GM18507 (cell line): ENCODE data around the gene GPR84.

ENCODE experiments used
- DNase-seq: peaks from one replicate; pipeline ENCODE4 v3.0.0; 2011; ENCODE audit warnings: low read depth; ENCODE audit not compliant: insufficient read length; ENCODE audit errors: extremely low spot score
- FAIRE-seq: peaks from 2 replicates; lab custom pipeline; 2011; peaks lifted over from hg19 to GRCh38; lab: Jason Lieb, UNC

Gene GPR84

GRCh38 chr12:54393207-54393609, 28.9 kb upstream of the GPR84 start:
- FAIRE-seq (no peak), DNase-seq (no peak)

- DNase-seq (no peak), FAIRE-seq (no peak)
Observed at GRCh38 chr12:54392485-54393206, 28.4 kb upstream of the GPR84 start.

DNA sequence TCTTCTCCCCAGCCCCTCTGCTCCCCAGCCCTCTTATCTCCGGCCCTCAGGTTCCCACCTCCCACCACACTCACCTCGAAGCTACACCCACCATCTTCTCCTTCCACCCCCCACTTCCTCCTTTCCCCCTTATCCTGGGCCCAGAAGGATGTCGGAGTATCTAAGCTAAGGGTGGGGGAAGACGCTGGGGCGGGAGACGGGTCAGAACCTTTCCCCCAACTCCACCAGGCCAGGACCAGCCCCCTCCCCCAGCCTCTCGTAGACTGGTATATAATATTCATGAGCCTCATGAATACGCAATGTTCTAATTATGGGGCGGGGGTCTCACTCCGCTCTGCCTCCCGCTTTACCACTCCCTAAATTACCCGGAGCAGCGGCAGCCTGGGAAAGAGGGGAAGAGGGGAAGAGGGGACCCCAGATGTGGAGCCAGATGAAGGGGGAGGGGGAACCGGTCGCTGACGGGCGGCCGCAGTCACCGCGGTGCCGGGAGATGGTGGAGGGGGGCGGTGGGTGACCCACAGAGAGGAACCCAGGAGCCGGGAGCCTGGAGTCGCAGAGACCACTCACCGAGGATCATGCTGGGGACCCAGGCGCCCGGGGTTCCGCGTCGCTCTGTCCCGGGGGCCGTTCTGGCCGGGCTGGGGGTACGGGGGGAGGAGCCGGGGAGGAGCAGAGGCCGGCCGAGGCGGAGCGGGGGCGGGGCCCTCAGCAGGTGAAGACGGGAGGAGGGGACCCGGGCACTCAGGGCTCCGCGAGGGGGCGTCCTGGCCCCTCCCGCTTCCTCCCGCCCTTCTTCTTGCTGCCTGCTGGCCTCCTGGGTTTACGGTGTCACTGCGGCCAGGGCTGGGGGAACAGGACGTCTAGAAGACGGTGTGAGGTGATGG, 26.6 kb upstream of the GPR84 start:
- FAIRE-seq = no peak
- DNase-seq = peak; percentile 67

GRCh38 chr12:54390176-54390667, 25.9 kb upstream of the GPR84 start:
- no peak for FAIRE-seq
- no peak for DNase-seq

- FAIRE-seq = no peak
Observed at GRCh38 chr12:54389607-54390175, 25.4 kb upstream of the GPR84 start.

GRCh38 chr12:54389134-54389508, 24.8 kb upstream of the GPR84 start:
- FAIRE-seq (no peak), DNase-seq (no peak)

More at GRCh38 chr12:54389607-54390175, 25.4 kb upstream of the GPR84 start:
- DNase-seq = no peak

DNA sequence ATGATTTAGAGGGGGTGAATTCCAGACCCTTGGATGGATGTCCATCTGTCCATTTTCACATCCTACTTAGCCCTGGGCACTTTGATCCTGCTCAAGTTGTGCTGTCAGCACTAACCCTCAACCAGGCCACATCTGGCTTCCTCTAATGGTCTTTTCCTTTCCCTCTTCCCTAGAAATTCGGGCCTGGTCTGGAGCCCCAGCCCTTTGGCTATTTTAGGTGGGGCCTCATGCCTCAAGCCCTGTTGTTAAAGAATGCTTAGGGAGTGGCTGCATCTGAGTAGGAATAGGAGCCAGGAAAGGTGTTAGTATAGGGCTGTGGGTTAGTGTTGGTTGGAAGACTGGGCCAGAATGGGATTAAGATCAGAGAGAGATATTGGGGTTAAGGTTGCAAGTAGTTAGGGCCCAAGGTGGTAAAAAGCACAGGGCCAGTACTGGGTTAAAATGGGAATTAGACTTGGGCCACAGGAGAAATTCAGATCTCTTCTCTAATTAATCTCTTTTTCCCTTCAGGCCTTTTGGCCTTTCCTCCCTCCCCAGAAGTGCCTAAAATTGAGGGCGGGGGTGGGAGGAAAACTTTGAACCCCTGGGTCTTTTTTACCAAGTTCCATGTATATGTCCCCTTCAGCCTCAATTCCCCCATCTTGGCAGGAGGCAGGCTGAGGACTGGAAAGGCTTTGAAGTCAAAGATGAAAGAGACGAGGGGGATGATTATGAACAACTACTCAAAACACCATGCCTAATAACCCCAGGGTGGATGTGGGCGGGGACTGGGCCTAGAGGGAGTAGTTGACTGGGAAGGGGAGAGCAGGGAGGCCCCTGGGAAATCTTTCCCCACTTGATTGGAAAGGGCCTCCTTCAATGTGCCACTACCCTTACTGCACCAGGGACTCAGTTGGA, 24.2 kb upstream of the GPR84 start:
- FAIRE-seq (no peak), DNase-seq (no peak)

- FAIRE-seq (no peak), DNase-seq (no peak)
Observed at GRCh38 chr12:54387114-54387467, 22.8 kb upstream of the GPR84 start.

DNA sequence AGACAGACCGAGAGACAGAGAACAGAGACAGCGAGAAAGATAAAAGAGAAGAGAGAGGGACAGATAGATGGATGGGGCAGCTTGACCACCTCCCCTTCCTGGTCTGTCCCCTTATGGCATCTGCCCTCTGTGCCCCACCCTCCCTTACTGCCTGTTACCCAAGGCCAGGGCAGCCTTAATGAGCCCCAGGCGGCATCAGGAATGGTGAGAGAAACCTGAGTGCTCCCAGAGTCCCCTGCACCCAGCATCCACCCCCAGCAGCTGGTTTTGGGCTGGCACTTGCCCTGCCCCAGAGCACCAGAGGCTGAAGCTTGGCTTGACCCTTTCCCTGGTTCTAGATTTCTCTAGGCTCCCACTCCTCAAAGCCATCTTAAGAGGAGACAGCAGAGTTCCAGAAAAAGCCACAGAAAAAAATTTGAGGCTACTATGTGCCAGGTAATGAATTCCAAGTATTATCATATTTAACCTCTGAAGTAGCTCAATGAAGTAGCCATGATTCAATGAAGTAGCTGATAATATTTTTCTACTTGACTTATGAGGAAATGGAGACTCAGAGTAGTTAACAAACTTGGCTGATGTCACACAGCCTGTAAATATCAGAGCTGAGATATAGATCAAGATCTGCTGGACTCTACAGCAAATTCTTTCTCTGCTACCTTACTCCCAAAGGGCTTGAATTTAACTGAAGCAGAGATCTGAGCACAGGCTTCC, 22.3 kb upstream of the GPR84 start:
- FAIRE-seq (no peak), DNase-seq (no peak)

DNA sequence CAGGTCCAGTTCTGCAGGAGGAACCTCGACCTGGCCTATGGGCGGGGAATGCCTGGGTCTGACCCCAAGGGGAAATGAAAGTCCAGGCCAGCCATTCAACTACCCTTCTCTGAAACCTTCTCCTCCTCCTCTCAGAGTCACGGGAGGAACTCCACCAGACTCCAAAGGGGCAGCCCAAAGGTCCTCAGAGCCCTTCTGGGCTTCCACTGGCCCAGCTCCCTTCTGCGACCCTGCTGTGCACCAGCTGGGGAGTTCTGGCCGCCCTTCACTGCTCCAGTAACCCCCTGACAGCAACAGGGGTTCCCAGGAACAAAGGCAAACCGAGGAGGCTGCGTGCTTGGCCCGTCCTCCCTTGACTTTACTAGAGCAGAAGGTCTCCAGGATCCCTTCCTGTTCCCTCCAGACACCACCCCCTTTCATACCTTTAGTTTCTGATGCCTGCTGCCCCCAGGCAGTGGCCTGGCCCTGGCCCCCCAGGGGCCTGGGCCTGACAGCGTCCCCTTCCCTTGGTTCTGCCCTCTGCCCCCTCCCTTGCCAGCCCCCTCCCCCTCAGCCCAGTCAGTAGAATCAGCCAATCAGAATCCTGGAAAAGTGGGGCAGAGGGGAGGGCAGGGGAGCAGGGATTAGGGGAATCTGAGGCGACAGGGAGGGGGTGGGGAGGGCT, 21.1 kb upstream of the GPR84 start:
- peak; percentile 76 for FAIRE-seq

DNA sequence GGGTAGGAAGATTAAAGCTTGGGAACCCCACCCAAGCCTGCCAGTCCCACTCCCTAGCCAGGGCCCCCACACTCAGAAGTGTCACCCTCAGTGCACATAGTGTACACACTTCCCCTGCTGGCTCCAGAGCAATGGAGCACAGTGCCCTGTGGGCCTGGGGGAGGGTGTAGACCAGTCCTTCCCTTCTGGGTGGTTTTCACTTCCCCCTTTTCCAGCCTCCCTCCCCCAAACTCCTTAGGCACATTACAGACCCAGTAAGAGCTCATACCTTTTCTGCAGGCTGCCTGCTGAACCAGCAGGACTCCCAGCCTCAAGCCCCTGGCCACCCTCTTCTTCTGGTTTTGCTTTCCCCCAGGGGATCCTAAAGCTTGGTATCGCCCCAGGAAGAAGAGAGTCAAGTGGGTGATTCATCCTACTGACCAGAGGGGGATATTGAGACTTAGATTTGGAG, 20.3 kb upstream of the GPR84 start, which contains the start of gene ZNF385A:
ZNF385A (minus strand) TSS at position 143 of the 451 bp plus-strand sequence. CDS start 219 bp downstream, outside the sequence.
- FAIRE-seq (no peak), DNase-seq (no peak)

More for the DNA sequence above, 21.1 kb upstream of the GPR84 start:
- DNase-seq = no peak

GRCh38 chr12:54383041-54383609, 18.8 kb upstream of the GPR84 start:
- DNase-seq (no peak), FAIRE-seq (no peak)

- DNase-seq (no peak), FAIRE-seq (no peak)
Observed at GRCh38 chr12:54381136-54381535, 16.9 kb upstream of the GPR84 start.

DNA sequence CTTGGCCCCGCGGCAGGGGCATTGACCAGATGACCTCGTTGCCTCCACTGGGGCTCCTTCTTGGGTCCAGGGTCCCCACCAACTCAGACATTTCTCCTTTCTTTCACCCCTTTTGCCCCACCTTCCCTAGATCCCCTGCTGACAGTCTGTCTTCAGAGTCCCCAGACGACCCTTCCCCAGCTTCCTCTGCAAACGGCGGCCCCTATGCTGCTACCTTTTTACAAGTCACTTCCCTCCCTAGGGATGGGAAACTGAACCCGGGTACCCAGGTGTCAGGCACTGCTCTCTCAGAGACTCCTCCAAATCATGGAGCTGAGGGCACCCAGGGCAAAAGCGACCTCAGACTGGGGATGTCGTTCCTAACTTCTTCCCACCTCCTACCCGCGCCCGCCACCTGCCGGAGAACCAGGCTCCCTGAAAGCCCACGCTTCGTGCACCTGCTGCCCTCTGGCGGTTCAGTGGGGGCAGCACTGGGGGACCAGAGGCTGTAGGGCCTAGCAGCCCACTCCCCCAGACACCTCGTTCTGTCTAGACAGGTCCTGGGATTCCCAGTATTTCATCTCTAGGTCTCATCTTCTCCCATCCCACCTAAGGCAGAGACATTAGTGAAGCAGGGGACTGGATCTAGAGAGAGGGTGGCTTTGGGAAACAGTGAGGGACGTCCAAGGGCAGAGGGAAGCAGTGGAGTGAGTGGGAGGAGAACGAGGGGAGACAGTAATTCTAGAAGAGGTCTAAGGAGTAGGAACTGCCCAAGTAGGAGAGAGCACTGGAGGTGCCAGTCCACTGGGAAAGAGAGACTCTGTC, 15.3 kb upstream of the GPR84 start:
- FAIRE-seq = peak; percentile 84
- peak; percentile 77 for DNase-seq

DNA sequence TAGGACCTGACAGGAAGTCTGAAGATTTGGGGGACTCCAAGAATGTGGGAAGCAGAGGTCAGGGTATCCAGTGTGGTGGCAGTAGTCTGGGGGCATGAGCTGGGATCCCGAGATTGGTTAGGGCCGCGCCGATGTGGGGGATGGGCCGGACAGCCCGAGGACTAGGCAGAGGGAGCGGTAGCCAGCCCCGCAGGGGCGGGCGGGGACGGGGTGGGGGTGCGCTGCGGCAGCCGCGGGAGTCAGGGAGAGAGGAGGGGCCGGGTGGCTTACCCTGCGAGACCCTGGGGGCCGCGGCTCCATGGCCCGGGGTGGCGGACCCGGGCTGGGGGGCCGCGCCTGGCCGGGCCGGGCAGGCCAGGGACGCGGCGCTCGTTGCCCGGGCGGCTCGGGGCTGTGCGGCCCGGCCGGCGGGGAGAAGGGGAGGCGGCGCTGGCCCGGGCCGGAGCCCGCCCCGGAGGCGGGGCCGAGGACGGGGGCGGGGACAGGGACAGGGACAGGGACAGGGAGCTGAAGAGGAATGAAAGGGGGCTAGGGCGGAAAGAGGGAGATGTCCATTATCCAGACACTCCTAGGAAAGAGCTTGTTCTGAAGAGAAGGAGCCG, 14.6 kb upstream of the GPR84 start:
- no peak for DNase-seq
- no peak for FAIRE-seq

DNA sequence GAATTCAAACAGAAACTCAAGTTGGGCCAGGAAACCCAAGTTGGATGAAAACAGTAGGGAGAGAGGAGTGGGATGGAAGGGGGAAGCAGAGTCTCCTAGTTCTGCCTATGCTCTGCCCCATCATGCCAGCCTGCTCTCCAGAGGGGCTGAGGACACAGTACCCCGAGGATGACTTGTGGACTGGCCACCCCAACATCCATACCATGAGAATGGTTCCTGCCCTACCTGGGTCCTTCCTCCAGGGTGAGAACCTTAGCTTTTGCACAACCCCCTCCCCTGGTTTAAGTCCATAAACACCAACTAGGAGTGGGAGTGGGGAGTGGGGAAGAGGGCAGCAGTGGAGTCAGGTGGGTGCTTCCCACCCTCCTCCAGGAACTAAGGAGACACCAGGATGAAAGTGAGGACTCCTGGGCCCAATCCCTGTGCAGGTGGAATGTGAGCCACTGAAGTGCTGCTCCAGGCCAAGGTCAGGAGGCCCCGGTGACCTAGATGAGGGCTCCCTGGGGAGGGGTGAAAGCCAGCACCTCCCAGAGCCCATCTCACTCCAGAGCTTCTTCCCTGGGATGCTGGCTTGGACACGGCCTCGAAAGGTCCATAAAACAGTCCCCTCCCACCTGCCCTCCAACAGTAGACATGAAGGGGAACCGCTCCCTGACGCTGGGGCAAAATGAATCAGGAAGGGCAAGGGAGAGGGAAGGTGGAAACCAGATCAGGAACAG, 13.7 kb upstream of the GPR84 start:
- no peak for DNase-seq
- no peak for FAIRE-seq
